Panc1 (cell line): ENCODE results near the gene PROSER3. TPM values are rescaled to one million over a fixed set of nuclear protein-coding genes. Genes with fewer than 3 reads are reported as not detected.

ENCODE experiments used
- ATAC-seq: fragments of 200-7000 bp; cut with Tn5 transposase; 2 replicates; pipeline ENCODE4 v1.9.1; 2020; ENCODE audit warnings: mild to moderate bottlenecking, moderate library complexity
- BruUV-seq: library from RNA; stranded (reverse); fragments of 400-500 nt; replicated peaks from 2 replicates; lab custom pipeline; 2021; lab: Mats Ljungman, UMichigan
- CTCF ChIA-PET: fragments of 300-600 bp; sonication (Branson Sonifier 250); formaldehyde crosslinking; loops from one replicate; lab custom pipeline; 2022; ENCODE audit warnings: antibody characterized with exemption; lab: Charles Lee
- POLR2A ChIA-PET: fragments of 300-600 bp; sonication (Branson Sonifier 250); formaldehyde crosslinking; loops from one replicate; lab custom pipeline; 2022; ENCODE audit warnings: antibody characterized with exemption; lab: Charles Lee
- DNase-seq: peaks from one replicate; pipeline ENCODE4 v3.0.0-alpha.2; 2010; ENCODE audit warnings: low read depth, low spot score
- H3K27ac ChIP-seq: 2 replicates; pipeline ENCODE4 v1.5.1; 2011; ENCODE audit warnings: mild to moderate bottlenecking, low read length, inconsistent platforms
- H3K27me3 ChIP-seq: fragments of 200-500 bp; sonication (Bioruptor generic); 2 replicates; pipeline ENCODE4 v1.6.0; 2014; ENCODE audit warnings: low read length, inconsistent platforms; ENCODE audit not compliant: control insufficient read depth, insufficient read depth
- H3K36me3 ChIP-seq: fragments of 200-500 bp; sonication (Bioruptor generic); 2 replicates; pipeline ENCODE4 v1.5.1; 2014; ENCODE audit warnings: inconsistent platforms, mild to moderate bottlenecking, low read length, moderate library complexity; ENCODE audit not compliant: control insufficient read depth, insufficient read depth
- H3K4me1 ChIP-seq: 2 replicates; pipeline ENCODE4 v1.5.1; 2011; ENCODE audit warnings: inconsistent platforms, mild to moderate bottlenecking, low read length, moderate library complexity; ENCODE audit not compliant: control insufficient read depth, insufficient read depth
- H3K4me3 ChIP-seq, 2 experiments: 2 replicates each; pipeline ENCODE4 v1.5.1; 2011 to 2012; ENCODE audit warnings: low read depth in 2 of 2, low read length in 2 of 2, mild to moderate bottlenecking in 2 of 2, inconsistent platforms in 1 of 2, moderate library complexity in 1 of 2
- H3K9me3 ChIP-seq: fragments of 200-500 bp; sonication (Bioruptor generic); 2 replicates; pipeline ENCODE4 v1.5.1; 2014; ENCODE audit warnings: low read depth, mild to moderate bottlenecking, inconsistent platforms, low read length, moderate library complexity; ENCODE audit not compliant: control insufficient read depth, insufficient read depth
- CTCF ChIP-seq: fragments of 450-650 bp; IDR thresholded peaks from 2 replicates; pipeline ENCODE4 v1.5.1; 2017; ENCODE audit warnings: mild to moderate bottlenecking
- POLR2AphosphoS5 ChIP-seq: IDR thresholded peaks from 2 replicates; pipeline ENCODE4 v1.6.1; 2012; ENCODE audit warnings: mild to moderate bottlenecking, low read depth, low read length, moderate library complexity
- REST ChIP-seq, 2 experiments: IDR thresholded peaks; 2 replicates each; pipeline ENCODE4 v1.6.1; 2011 to 2012; ENCODE audit warnings: low read depth in 2 of 2, control low read depth in 1 of 2, low read length in 1 of 2, mild to moderate bottlenecking in 1 of 2, moderate library complexity in 1 of 2; ENCODE audit not compliant: insufficient read depth in 1 of 2
- SIN3A ChIP-seq: IDR thresholded peaks from 2 replicates; pipeline ENCODE4 v1.6.1; 2012; ENCODE audit warnings: low read depth, mild to moderate bottlenecking, low read length, moderate library complexity, borderline replicate concordance; ENCODE audit not compliant: insufficient read depth
- TCF7L2 ChIP-seq: IDR thresholded peaks from 2 replicates; pipeline ENCODE4 v1.6.1; 2011; ENCODE audit warnings: mild to moderate bottlenecking, low read depth, low read length, inconsistent platforms
- in situ Hi-C: cut with HindIII; loops from 2 replicates; pipeline ENCODE4 v1.10.0; 2016; ENCODE audit warnings: low sequenced_read_pairs, low pct_unique_long_range_greater_than_20kb
- intact Hi-C: fragments of 100-400 bp; cut with micrococcal nuclease; formaldehyde crosslinking; loops from one replicate; pipeline ENCODE4 v1.10.0; 2022; ENCODE audit not compliant: unreplicated experiment
- total RNA-seq: library from RNA; stranded (reverse); gene quantifications from one replicate; pipeline ENCODE4 v1.2.1, GENCODE V29; 2021; ENCODE audit not compliant: unreplicated experiment

The PROSER3 gene
- total RNA-seq, 1 experiment from 2014 or later, result 63.9 TPM

GRCh38 chr19:35764432-35765315, 6.7 kb downstream of the PROSER3 start:
- POLR2A ChIA-PET, result no interaction called here
- intact Hi-C loops, result no loop called here
- TSS peak; percentile 64 for BruUV-seq

More at GRCh38 chr19:35764432-35765315, 6.7 kb downstream of the PROSER3 start:
- H3K4me1 ChIP-seq, result peaks cover under 1% of the 10 kb centered on the region; the same call in 1 of the 2 replicates
- H3K27ac ChIP-seq, result no peak overlapping the region
- no peak for TF ChIP-seq REST (IDR thresholded peaks at IDR 0.05; ENCODE audit: insufficient read depth in 1 of 2, low read depth in 2 of 2, low read length in 1 of 2)
- no peak for TF ChIP-seq TCF7L2
- TF ChIP-seq SIN3A, result no peak
- TF ChIP-seq POLR2AphosphoS5, result no peak
- no peak for TF ChIP-seq CTCF
- H3K27me3 ChIP-seq, result no peaks in the 10 kb centered on the region
- no peak overlapping the region for H3K4me3 ChIP-seq
- ATAC-seq, result no peak
- no peak for DNase-seq
- CTCF ChIA-PET, result no interaction called here
- H3K9me3 ChIP-seq, result no peaks in the 10 kb centered on the region
- in situ Hi-C loops, result no loop called here
- no peaks in the 10 kb centered on the region for H3K36me3 ChIP-seq
